ENCODE data around the gene ZNF638. TPM values are rescaled to one million over a fixed set of nuclear protein-coding genes. Genes with fewer than 3 reads are reported as not detected.

The ZNF638 gene
- total RNA-seq, 2 donors from 2014 or later = 73.9 to 77.9 TPM

DNA sequence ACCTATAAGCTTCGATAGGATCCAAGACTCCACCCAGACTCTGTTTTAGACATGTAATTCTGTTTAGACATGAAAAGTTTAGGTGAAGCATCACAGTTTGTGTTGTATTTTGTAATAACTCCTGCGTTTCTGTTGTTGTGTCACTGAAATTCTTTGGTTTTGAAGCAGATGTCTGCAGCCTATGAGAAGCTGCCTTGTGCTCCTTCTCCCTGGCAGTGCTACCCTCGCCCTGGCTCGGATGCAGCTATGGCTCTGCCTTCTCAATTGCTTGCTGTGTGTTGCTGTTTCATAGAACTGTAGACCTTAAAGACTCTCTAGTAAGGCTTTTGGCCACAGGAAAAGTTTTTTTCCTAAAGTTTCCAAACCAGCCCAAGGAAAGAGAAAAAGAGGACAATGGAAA lies 40.2 kb upstream of the ZNF638 start:
- no peak for DNase-seq (ENCODE audit: low spot score)

DNA sequence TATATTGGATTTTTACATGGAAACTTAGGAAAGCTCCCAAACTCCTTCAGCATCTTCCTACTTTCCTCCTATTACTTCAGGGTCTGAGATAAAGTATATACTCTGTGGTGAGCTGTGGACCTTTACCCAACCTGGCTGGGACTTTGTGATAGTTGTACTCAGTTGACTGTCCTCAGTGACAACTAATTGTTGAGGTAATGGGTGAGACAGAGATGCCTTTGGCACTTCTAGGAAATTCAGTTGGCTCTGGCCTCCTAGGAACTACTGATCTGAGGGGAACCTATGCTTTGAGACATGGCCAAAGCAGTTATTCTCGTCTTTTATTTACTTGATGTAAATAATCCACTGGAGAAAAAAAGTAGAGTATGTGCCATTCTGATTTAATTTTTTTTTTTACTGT lies 39.4 kb upstream of the ZNF638 start:
- Histone ChIP-seq H3K4me1 (no peaks in the 10 kb centered on the region), H3K4me3 (no peak overlapping the region), H3K27me3 (no peaks in the 10 kb centered on the region), H3K36me3 (no peaks in the 10 kb centered on the region), H3K9me3 (no peaks in the 10 kb centered on the region), H3K27ac (no peak overlapping the region)
- DNase-seq (ENCODE audit: low spot score) = no peak
- TF ChIP-seq, protein P1, sequence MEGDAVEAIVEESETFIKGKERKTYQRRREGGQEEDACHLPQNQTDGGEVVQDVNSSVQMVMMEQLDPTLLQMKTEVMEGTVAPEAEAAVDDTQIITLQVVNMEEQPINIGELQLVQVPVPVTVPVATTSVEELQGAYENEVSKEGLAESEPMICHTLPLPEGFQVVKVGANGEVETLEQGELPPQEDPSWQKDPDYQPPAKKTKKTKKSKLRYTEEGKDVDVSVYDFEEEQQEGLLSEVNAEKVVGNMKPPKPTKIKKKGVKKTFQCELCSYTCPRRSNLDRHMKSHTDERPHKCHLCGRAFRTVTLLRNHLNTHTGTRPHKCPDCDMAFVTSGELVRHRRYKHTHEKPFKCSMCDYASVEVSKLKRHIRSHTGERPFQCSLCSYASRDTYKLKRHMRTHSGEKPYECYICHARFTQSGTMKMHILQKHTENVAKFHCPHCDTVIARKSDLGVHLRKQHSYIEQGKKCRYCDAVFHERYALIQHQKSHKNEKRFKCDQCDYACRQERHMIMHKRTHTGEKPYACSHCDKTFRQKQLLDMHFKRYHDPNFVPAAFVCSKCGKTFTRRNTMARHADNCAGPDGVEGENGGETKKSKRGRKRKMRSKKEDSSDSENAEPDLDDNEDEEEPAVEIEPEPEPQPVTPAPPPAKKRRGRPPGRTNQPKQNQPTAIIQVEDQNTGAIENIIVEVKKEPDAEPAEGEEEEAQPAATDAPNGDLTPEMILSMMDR (IDR thresholded peaks at IDR 0.05) = no peak

More for the DNA sequence above, 40.2 kb upstream of the ZNF638 start:
- H3K36me3 ChIP-seq = no peaks in the 10 kb centered on the region
- no peak overlapping the region for H3K27ac ChIP-seq
- TF ChIP-seq, protein P1 (IDR thresholded peaks at IDR 0.05) = no peak
- H3K27me3 ChIP-seq = no peaks in the 10 kb centered on the region
- no peaks in the 10 kb centered on the region for H3K9me3 ChIP-seq
- no peak overlapping the region for H3K4me3 ChIP-seq
- H3K4me1 ChIP-seq = no peaks in the 10 kb centered on the region

DNA sequence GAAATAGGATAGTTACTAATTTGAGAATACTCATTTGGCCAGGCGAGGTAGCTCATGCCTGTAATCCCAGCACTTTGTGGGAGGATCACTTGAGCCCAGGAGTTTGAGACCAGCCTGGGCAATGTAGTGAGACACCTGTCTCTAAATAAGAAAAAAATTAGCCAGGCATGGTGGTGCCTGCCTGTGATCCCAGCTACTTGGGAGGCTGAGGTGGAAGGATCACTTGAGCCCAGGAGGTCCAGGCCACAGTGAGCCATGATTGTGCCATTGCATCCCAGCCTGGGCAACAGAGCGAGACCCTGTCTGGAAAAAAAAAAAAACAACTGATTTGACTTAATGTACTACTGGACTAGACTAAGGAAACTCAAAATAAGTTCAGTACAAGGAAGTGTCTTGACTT lies 32.7 kb upstream of the ZNF638 start:
- no peak overlapping the region for H3K4me3 ChIP-seq
- no peaks in the 10 kb centered on the region for H3K36me3 ChIP-seq
- H3K4me1 ChIP-seq = no peaks in the 10 kb centered on the region
- H3K27me3 ChIP-seq = no peaks in the 10 kb centered on the region
- DNase-seq (ENCODE audit: low spot score) = no peak
- H3K9me3 ChIP-seq = no peaks in the 10 kb centered on the region
- TF ChIP-seq, protein P1 (IDR thresholded peaks at IDR 0.05) = no peak
- no peak overlapping the region for H3K27ac ChIP-seq

DNA sequence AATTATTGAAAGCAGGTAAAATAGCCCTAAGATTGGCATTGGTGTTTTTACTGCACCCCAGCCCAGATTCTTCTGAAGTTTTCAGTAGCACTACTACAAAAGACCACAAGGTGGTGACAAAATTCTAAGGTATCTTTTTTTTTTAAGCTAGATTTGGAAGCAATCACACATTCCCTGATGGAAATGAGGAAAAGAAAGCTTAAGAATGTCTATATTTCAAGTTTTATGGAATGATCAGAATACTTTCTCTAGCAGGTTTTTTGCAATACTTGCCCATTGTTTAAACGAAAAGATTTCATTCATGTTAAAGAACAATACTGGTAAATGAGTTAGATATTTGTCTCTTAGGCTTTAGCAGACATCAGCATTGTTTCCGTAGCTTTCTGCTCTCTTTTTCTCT lies 32.1 kb upstream of the ZNF638 start:
- no peak overlapping the region for H3K4me3 ChIP-seq

DNA sequence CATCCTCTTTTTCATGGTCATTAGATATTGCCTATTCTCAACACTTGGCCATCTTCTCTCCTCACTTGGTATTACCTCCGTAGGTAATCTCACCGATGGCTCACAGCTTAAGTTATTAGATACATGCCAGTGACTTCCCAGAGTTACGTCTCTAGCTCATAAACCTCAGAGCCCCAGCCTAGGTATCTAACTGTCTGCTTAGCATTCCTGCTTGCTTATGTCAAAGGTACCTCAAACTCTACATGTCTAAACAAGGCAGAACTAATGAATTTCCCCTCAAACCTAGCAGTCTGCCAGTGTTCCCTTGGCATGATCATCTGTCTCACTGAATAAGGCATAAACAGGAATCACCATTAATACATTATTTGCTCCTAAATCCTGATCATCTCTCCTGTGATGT lies 27.7 kb upstream of the ZNF638 start:
- no peak overlapping the region for H3K4me3 ChIP-seq
- H3K27me3 ChIP-seq = no peaks in the 10 kb centered on the region
- peaks cover 0 to 6% of the 10 kb centered on the region in 2 donors for H3K4me1 ChIP-seq
- TF ChIP-seq, protein P1 (IDR thresholded peaks at IDR 0.05) = no peak
- H3K27ac ChIP-seq = no peak overlapping the region
- no peaks in the 10 kb centered on the region for H3K9me3 ChIP-seq
- H3K36me3 ChIP-seq = no peaks in the 10 kb centered on the region
- no peak for DNase-seq (ENCODE audit: low spot score)

More for the DNA sequence above, 32.1 kb upstream of the ZNF638 start:
- DNase-seq (ENCODE audit: low spot score) = no peak
- H3K27ac ChIP-seq = no peak overlapping the region
- H3K4me1 ChIP-seq = no peaks in the 10 kb centered on the region
- no peaks in the 10 kb centered on the region for H3K27me3 ChIP-seq
- no peaks in the 10 kb centered on the region for H3K36me3 ChIP-seq
- TF ChIP-seq, protein P1 (IDR thresholded peaks at IDR 0.05) = peak; percentile 44 to 80
- H3K9me3 ChIP-seq = no peaks in the 10 kb centered on the region

DNA sequence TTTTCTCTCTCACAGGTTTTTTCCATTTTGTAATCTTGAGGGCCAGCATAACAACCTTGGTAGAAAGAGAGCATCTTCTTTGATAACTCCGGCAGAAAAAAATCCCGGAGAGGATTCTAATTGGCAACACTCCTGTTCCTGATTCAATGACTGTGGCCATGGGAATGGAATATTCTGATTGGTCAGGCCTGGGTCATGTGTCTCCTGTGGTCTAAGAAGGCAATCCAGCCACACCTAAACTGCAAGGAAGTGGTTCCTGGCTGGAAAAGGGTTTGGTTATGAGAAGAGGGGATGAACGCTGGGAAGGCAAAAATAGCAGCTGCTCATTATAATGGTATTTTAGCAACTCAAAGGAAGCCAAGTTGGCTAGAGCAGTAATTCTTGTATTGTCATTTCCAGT lies 24.8 kb upstream of the ZNF638 start:
- H3K27me3 ChIP-seq = no peaks in the 10 kb centered on the region
- no peaks in the 10 kb centered on the region for H3K9me3 ChIP-seq
- TF ChIP-seq, protein P1 (IDR thresholded peaks at IDR 0.05) = no peak
- no peak for DNase-seq (ENCODE audit: low spot score)
- no peak overlapping the region for H3K27ac ChIP-seq
- H3K36me3 ChIP-seq = no peaks in the 10 kb centered on the region
- no peak overlapping the region for H3K4me3 ChIP-seq
- H3K4me1 ChIP-seq = peaks cover 0 to 6% of the 10 kb centered on the region in 2 donors
